H1 (cell line): ENCODE results near the gene TMPRSS15. TPM values are rescaled to one million over a fixed set of nuclear protein-coding genes. Genes with fewer than 3 reads are reported as not detected.

Source experiments
- CTCF ChIA-PET: fragments of 300-600 bp; sonication (Branson Sonifier 250); formaldehyde crosslinking; loops from one replicate; lab custom pipeline; 2021; ENCODE audit not compliant: partially characterized antibody; lab: Charles Lee
- POLR2A ChIA-PET: fragments of 300-600 bp; sonication (Branson Sonifier 250); formaldehyde crosslinking; loops from one replicate; lab custom pipeline; 2021; ENCODE audit warnings: inconsistent platforms; ENCODE audit not compliant: partially characterized antibody; lab: Charles Lee
- DNase-seq, 2 experiments: peaks; one replicate each; pipeline versions ENCODE4 v3.0.0 to v3.0.0-alpha.2; 2010 to 2022; ENCODE audit warnings: low spot score in 2 of 2, low read depth in 1 of 2, mixed read lengths in 1 of 2
- FAIRE-seq: peaks from 2 replicates; lab custom pipeline; 2011; peaks lifted over from hg19 to GRCh38; lab: Jason Lieb, UNC
- H2AFZ ChIP-seq: 2 replicates; pipeline ENCODE4 v1.8.1; 2012; ENCODE audit warnings: low read length, inconsistent platforms
- H2AK5ac ChIP-seq: 2 replicates; pipeline ENCODE4 v1.6.1; 2013; ENCODE audit warnings: low read depth, low read length
- H2BK120ac ChIP-seq: replicated peaks from 2 replicates; pipeline ENCODE3; 2013; ENCODE audit warnings: low read depth, low read length, inconsistent platforms
- H2BK12ac ChIP-seq: 2 replicates; pipeline ENCODE4 v1.6.1; 2013; ENCODE audit warnings: low read depth, low read length
- H2BK15ac ChIP-seq: 2 replicates; pipeline ENCODE4 v1.6.1; 2013; ENCODE audit warnings: low read length
- H2BK20ac ChIP-seq: 2 replicates; pipeline ENCODE4 v1.6.1; 2013; ENCODE audit warnings: low read length
- H2BK5ac ChIP-seq: 2 replicates; pipeline ENCODE4 v1.6.1; 2013; ENCODE audit warnings: low read depth, low read length
- H3K14ac ChIP-seq: 2 replicates; pipeline ENCODE4 v1.6.1; 2013; ENCODE audit warnings: inconsistent platforms; ENCODE audit not compliant: insufficient read length
- H3K18ac ChIP-seq: 2 replicates; pipeline ENCODE4 v1.6.1; 2013; ENCODE audit warnings: low read length; ENCODE audit errors: extremely low read depth
- H3K23ac ChIP-seq: 2 replicates; pipeline ENCODE4 v1.6.1; 2013; ENCODE audit warnings: inconsistent platforms; ENCODE audit not compliant: insufficient read length
- H3K23me2 ChIP-seq: 2 replicates; pipeline ENCODE4 v1.6.1; 2013; ENCODE audit warnings: low read depth, low read length
- H3K27ac ChIP-seq: 2 replicates; pipeline ENCODE4 v1.6.1; 2011; ENCODE audit warnings: low read depth, low read length, inconsistent platforms
- H3K27me3 ChIP-seq, 4 experiments: replicated peaks in 1 of 4; 1 replicate in 1 of 4; 2 replicates in 3 of 4; pipeline versions ENCODE4 v1.6.1 to v1.8.1; 2011 to 2013; ENCODE audit warnings: low read length in 3 of 4, mild to moderate bottlenecking in 3 of 4, inconsistent platforms in 2 of 4, mixed read lengths in 2 of 4, moderate library complexity in 1 of 4; ENCODE audit not compliant: control insufficient read depth in 3 of 4, insufficient read depth in 3 of 4; ENCODE audit errors: extremely low read depth in 1 of 4
- H3K36me3 ChIP-seq, 4 experiments: 2 replicates each; pipeline versions ENCODE4 v1.6.1 to v1.8.1; 2011 to 2013; ENCODE audit warnings: mild to moderate bottlenecking in 4 of 4, low read length in 3 of 4, moderate library complexity in 2 of 4, control low read depth in 1 of 4, inconsistent platforms in 1 of 4; ENCODE audit not compliant: insufficient read depth in 4 of 4, control insufficient read depth in 2 of 4
- H3K4ac ChIP-seq: replicated peaks from 2 replicates; pipeline ENCODE3; 2013; ENCODE audit warnings: low read length, low read depth, mixed read lengths, inconsistent platforms; ENCODE audit not compliant: insufficient read length
- H3K4me1 ChIP-seq, 4 experiments: replicated peaks in 1 of 4; 1 replicate in 1 of 4; 2 replicates in 3 of 4; pipeline versions ENCODE4 v1.6.1 to v1.8.1; 2011 to 2013; ENCODE audit warnings: low read length in 3 of 4, inconsistent platforms in 2 of 4, mixed read lengths in 1 of 4; ENCODE audit not compliant: insufficient read depth in 4 of 4, control insufficient read depth in 3 of 4
- H3K4me2 ChIP-seq, 2 experiments: 2 replicates each; pipeline versions ENCODE4 v1.6.1 to v1.8.1; 2011 to 2013; ENCODE audit warnings: low read depth in 2 of 2, low read length in 2 of 2, control low read depth in 1 of 2, inconsistent platforms in 1 of 2, mild to moderate bottlenecking in 1 of 2; ENCODE audit not compliant: insufficient read depth in 1 of 2
- H3K4me3 ChIP-seq, 4 experiments: fragments of 200-600, 300-600 bp in 1 of 4; sonication (generic), shearing (Covaris generic), sonication (Bioruptor Twin) in 1 of 4; 2 replicates each; pipeline versions ENCODE4 v1.5.1 to v1.8.1; 2011 to 2016; ENCODE audit warnings: low read length in 4 of 4, low read depth in 3 of 4, control low read depth in 2 of 4, inconsistent platforms in 2 of 4, mild to moderate bottlenecking in 2 of 4, mixed read lengths in 1 of 4, moderate library complexity in 1 of 4; ENCODE audit not compliant: insufficient read depth in 2 of 4; ENCODE audit errors: extremely low read depth in 1 of 4
- H3K56ac ChIP-seq: replicated peaks from 2 replicates; pipeline ENCODE3; 2013; ENCODE audit warnings: low read depth, mild to moderate bottlenecking, mixed read lengths, low read length, inconsistent platforms; ENCODE audit not compliant: insufficient read length
- H3K79me1 ChIP-seq: 2 replicates; pipeline ENCODE4 v1.6.1; 2013; ENCODE audit warnings: low read depth, low read length, control low read depth
- H3K79me2 ChIP-seq, 2 experiments: 2 replicates each; pipeline versions ENCODE4 v1.6.1 to v1.8.1; 2012 to 2013; ENCODE audit warnings: low read length in 2 of 2, mild to moderate bottlenecking in 2 of 2, inconsistent platforms in 1 of 2; ENCODE audit not compliant: insufficient read depth in 2 of 2, control insufficient read depth in 1 of 2
- H3K9ac ChIP-seq, 4 experiments: replicated peaks in 1 of 4; 1 replicate in 1 of 4; 2 replicates in 3 of 4; pipeline versions ENCODE4 v1.6.1 to v1.8.1; 2011 to 2013; ENCODE audit warnings: low read depth in 3 of 4, low read length in 3 of 4, control low read depth in 2 of 4, mild to moderate bottlenecking in 2 of 4, moderate library complexity in 2 of 4, inconsistent platforms in 1 of 4; ENCODE audit errors: extremely low read depth in 1 of 4
- H3K9me3 ChIP-seq, 2 experiments: 2 replicates each; pipeline versions ENCODE4 v1.6.1 to v1.8.1; 2012 to 2013; ENCODE audit warnings: mild to moderate bottlenecking in 2 of 2, moderate library complexity in 2 of 2, control low read depth in 1 of 2, inconsistent platforms in 1 of 2, low read depth in 1 of 2, low read length in 1 of 2, mixed read lengths in 1 of 2; ENCODE audit not compliant: insufficient read depth in 2 of 2
- H4K20me1 ChIP-seq, 2 experiments: replicated peaks in 1 of 2; 2 replicates each; pipeline versions ENCODE3 to v1.8.1; 2011 to 2013; ENCODE audit warnings: inconsistent platforms in 2 of 2, low read length in 2 of 2, mild to moderate bottlenecking in 1 of 2; ENCODE audit not compliant: insufficient read depth in 2 of 2, control insufficient read depth in 1 of 2
- H4K5ac ChIP-seq: 2 replicates; pipeline ENCODE4 v1.6.1; 2013; ENCODE audit warnings: low read length, low read depth, mixed read lengths, inconsistent platforms; ENCODE audit not compliant: insufficient read length
- H4K8ac ChIP-seq: 2 replicates; pipeline ENCODE4 v1.8.0; 2013; ENCODE audit warnings: mild to moderate bottlenecking, moderate library complexity, low read length, inconsistent platforms; ENCODE audit not compliant: insufficient read depth; ENCODE audit errors: extremely low read depth
- H4K91ac ChIP-seq: replicated peaks from 2 replicates; pipeline ENCODE3; 2013; ENCODE audit warnings: low read length, mixed read lengths, inconsistent platforms; ENCODE audit not compliant: insufficient read length
- CHD1 ChIP-seq: IDR thresholded peaks from 2 replicates; pipeline ENCODE4 v1.6.1; 2012; ENCODE audit warnings: low read depth, low read length, improper control_type of control experiment
- SP4 ChIP-seq: IDR thresholded peaks from 2 replicates; pipeline ENCODE4 v1.6.1; 2012; ENCODE audit warnings: low read length, inconsistent platforms
- TBP ChIP-seq: IDR thresholded peaks from 2 replicates; pipeline ENCODE4 v1.6.1; 2011; ENCODE audit warnings: low read depth, low read length, improper control_type of control experiment
- WGBS, 2 experiments: shearing (Covaris generic) in 1 of 2; methylation state at CpG; one replicate each; pipeline versions ENCODE4 v1.1.6 to v1.1.7; 2013 to 2015; ENCODE audit warnings: low lambda C conversion rate in 2 of 2, mixed read lengths in 2 of 2, inconsistent platforms in 1 of 2, low coverage in 1 of 2, missing lambda C conversion rate in 1 of 2; ENCODE audit not compliant: insufficient replicate concordance in 2 of 2, insufficient coverage in 1 of 2, insufficient read length in 1 of 2; ENCODE audit errors: extremely low coverage in 1 of 2, missing lambda C conversion rate in 1 of 2; 5-methylcytosine and 5-hydroxymethylcytosine counted together
- polyA plus RNA-seq, 7 experiments: library from polyadenylated mRNA; depleted of rRNA in 3 of 7; stranded (reverse) in 5 of 7; unstranded in 2 of 7; fragments of >200 nt in 5 of 7; fragments of 200-250 nt in 2 of 7; gene quantifications; 1 replicate in 5 of 7; 2 replicates in 1 of 7; 4 replicates in 1 of 7; pipeline versions ENCODE4 v1.2.1 to v1.2.3, GENCODE V29; 2011 to 2013; ENCODE audit warnings: missing spikeins in 2 of 7, mixed read lengths in 2 of 7
- total RNA-seq: library from RNA; stranded (reverse); fragmentation: NEBNext Ultra II Directional; extraction: Animal tissue kit (Norgen Biotek cat#: 25700); gene quantifications from 2 replicates; pipeline ENCODE4 v1.2.1, GENCODE V29; 2021

TMPRSS15 gene
- total and polyA plus RNA-seq, 2 of the 8 experiments (the other 6 are each of a cell fraction or from before 2014, with no cell fraction given), result not detected

GRCh38 chr21:18253221-18253620, 150.4 kb downstream of the TMPRSS15 start:
- H4K20me1 ChIP-seq, result no peaks in the 10 kb centered on the region
- H4K8ac ChIP-seq, result no peak overlapping the region
- WGBS, 2 experiments, result 91% methylated on average over 2 of the region's 2 CpGs; no CpG with 5 or more reads in 1 of the 2 experiments
- H3K14ac ChIP-seq, result no peak overlapping the region
- DNase-seq (no peak), FAIRE-seq (no peak)
- no peak overlapping the region for H3K27ac ChIP-seq
- no peaks in the 10 kb centered on the region for H3K9me3 ChIP-seq
- no peak overlapping the region for H3K9ac ChIP-seq
- H3K4ac ChIP-seq, result no peak overlapping the region
- no peaks in the 10 kb centered on the region for H3K23me2 ChIP-seq
- ChIA-PET CTCF (interaction anchor here (2.1 kb wide), 1 partner anchor 212 kb away, joined by 7 read pairs; no protein-coding TSS in a partner anchor), POLR2A (no interaction called here)
- H2BK20ac ChIP-seq, result no peak overlapping the region
- H2BK15ac ChIP-seq, result no peak overlapping the region
- no peak overlapping the region for H2AK5ac ChIP-seq
- no peak overlapping the region for H2BK5ac ChIP-seq
- H3K18ac ChIP-seq, result no peak overlapping the region
- H3K79me1 ChIP-seq, result no peaks in the 10 kb centered on the region
- H3K4me1 ChIP-seq, result no peaks in the 10 kb centered on the region
- no peak overlapping the region for H3K56ac ChIP-seq
- no peak overlapping the region for H2AFZ ChIP-seq
- no peak overlapping the region for H3K4me3 ChIP-seq
- no peak overlapping the region for H3K4me2 ChIP-seq
- no peak overlapping the region for H2BK12ac ChIP-seq
- H3K79me2 ChIP-seq, result no peaks in the 10 kb centered on the region
- H3K36me3 ChIP-seq, result no peaks in the 10 kb centered on the region
- H3K27me3 ChIP-seq, result no peaks in the 10 kb centered on the region
- H3K23ac ChIP-seq, result no peak overlapping the region
- no peak overlapping the region for H4K5ac ChIP-seq
- H4K91ac ChIP-seq, result no peak overlapping the region
- no peak overlapping the region for H2BK120ac ChIP-seq
- TF ChIP-seq TBP, result no peak
- TF ChIP-seq CHD1, result no peak
- TF ChIP-seq SP4, result no peak
